Body of pancreas (tissue), 4 donors: ENCODE measurements around the gene AKR1C3. TPM values are rescaled to one million over a fixed set of nuclear protein-coding genes. Genes with fewer than 3 reads are reported as not detected.
"Not testable (repeated sequence)": the region's sequence is repeated elsewhere in the genome, so short reads cannot be mapped to it uniquely, and the experiment has no call there.

Experiments used
- ATAC-seq: fragments of 150-250 bp; one replicate; pipeline ENCODE4 v1.9.1; 2016
- DNase-seq, 4 donors: peaks; one replicate each; pipeline ENCODE4 v3.0.0-alpha.2; 2019
- H3K27ac ChIP-seq, 4 donors: fragments of 200-600 bp; sonication (generic); 1 replicate in 3 of 4; 2 replicates in 1 of 4; pipeline versions ENCODE4 v1.5.1 to v1.6.1; 2016 to 2019; ENCODE audit warnings: mild to moderate bottlenecking in 1 of 4, mixed read lengths in 1 of 4, moderate library complexity in 1 of 4
- H3K27me3 ChIP-seq, 2 donors: fragments of 200-600 bp; sonication (generic); one replicate each; pipeline ENCODE4 v1.6.0; 2016; ENCODE audit warnings: mild to moderate bottlenecking in 1 of 2
- H3K36me3 ChIP-seq, 2 donors: fragments of 200-600 bp; sonication (generic); replicated peaks in 1 of 2; 2 replicates each; pipeline ENCODE4 v1.5.1; 2016; ENCODE audit warnings: low read depth in 2 of 2; ENCODE audit not compliant: insufficient read depth in 1 of 2
- H3K4me1 ChIP-seq: fragments of 200-600 bp; sonication (generic); one replicate; pipeline ENCODE4 v1.6.0; 2016
- H3K4me3 ChIP-seq, 2 donors: fragments of 200-600 bp; sonication (generic); 1 replicate in 1 of 2; 2 replicates in 1 of 2; pipeline ENCODE4 v1.5.1; 2016 to 2019
- H3K9me3 ChIP-seq, 3 donors: fragments of 200-600 bp; sonication (generic); 1 replicate in 2 of 3; 2 replicates in 1 of 3; pipeline ENCODE4 v1.5.1; 2016
- CTCF ChIP-seq, 7 experiments: fragments of 450-650 bp in 4 of 7; fragments of 200-600 bp in 3 of 7; sonication (generic) in 3 of 7; IDR thresholded peaks; one replicate each; pipeline ENCODE4 v1.5.1; 2016 to 2019; ENCODE audit warnings: antibody characterized with exemption in 7 of 7
- POLR2A ChIP-seq, 3 donors: fragments of 450-650 bp; IDR thresholded peaks; one replicate each; pipeline ENCODE4 v1.6.1; 2016; ENCODE audit warnings: antibody characterized with exemption in 3 of 3, mild to moderate bottlenecking in 2 of 3
- WGBS, 2 donors: methylation state at CpG; one replicate each; pipeline ENCODE4 v1.1.5; 2017; 5-methylcytosine and 5-hydroxymethylcytosine counted together
- intact Hi-C: fragments of 100-400 bp; cut with DNase I; formaldehyde crosslinking; loops from one replicate; pipeline ENCODE4 v1.15.1; 2023
- total RNA-seq, 2 donors: library from RNA; depleted of rRNA; stranded (reverse); fragments of >200 nt; gene quantifications; one replicate each; pipeline ENCODE4 v1.1.0, GENCODE V29; 2016

AKR1C3 gene
- total RNA-seq, 2 donors from 2014 or later, result 31.1 to 34.6 TPM

GRCh38 chr10:5107860-5108526 is 13.8 kb downstream of the AKR1C3 start:
- DNase-seq (no peak), ATAC-seq (no peak)
- no peak for TF ChIP-seq POLR2A (IDR thresholded peaks at IDR 0.05)
- TF ChIP-seq CTCF (IDR thresholded peaks at IDR 0.05), result no peak
- Histone ChIP-seq H3K4me3 (no peak overlapping the region), H3K36me3 (peaks cover 2 to 4% of the 10 kb centered on the region in 2 donors), H3K27me3 (no peaks in the 10 kb centered on the region), H3K4me1 (peaks cover 4% of the 10 kb centered on the region), H3K9me3 (no peaks in the 10 kb centered on the region), H3K27ac (no peak overlapping the region)
- intact Hi-C loops, result no loop called here
- 66 to 78% methylated on average over 8 of the region's 8 CpGs for WGBS, 2 donors

- intact Hi-C loops, result no loop called here
- WGBS, 2 donors, result 45 to 69% methylated on average over 3 of the region's 3 CpGs
- no peaks in the 10 kb centered on the region for H3K27me3 ChIP-seq
- no peak overlapping the region for H3K27ac ChIP-seq
- no peak overlapping the region for H3K4me3 ChIP-seq
- no peak for TF ChIP-seq CTCF (IDR thresholded peaks at IDR 0.05)
- TF ChIP-seq POLR2A (IDR thresholded peaks at IDR 0.05), result no peak
- ATAC-seq (no peak), DNase-seq (no peak)
- peaks cover 0 to 2% of the 10 kb centered on the region in 2 donors for H3K36me3 ChIP-seq
- H3K9me3 ChIP-seq, result no peaks in the 10 kb centered on the region
- peaks cover 4% of the 10 kb centered on the region for H3K4me1 ChIP-seq
Measured at GRCh38 chr10:5108658-5109416, 14.6 kb downstream of the AKR1C3 start.

DNA sequence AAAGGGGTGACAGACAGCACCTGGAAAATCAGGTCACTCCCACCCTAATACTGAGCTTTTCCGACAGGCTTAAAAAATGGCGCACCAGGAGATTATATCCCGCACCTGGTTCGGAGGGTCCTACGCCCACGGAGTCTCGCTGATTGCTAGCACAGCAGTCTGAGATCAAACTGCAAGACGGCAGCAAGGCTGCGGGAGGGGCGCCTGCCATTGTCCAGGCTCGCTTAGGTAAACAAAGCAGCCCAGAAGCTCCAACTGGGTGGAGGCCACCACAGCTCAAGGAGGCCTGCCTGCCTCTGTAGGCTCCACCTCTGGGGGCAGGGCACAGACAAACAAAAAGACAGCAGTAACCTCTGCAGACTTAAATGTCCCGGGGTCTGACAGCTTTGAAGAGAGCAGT is 15.6 kb downstream of the AKR1C3 start:
- DNase-seq, intact Hi-C loops, H3K4me3 ChIP-seq, ATAC-seq, H3K36me3 ChIP-seq, H3K4me1 ChIP-seq, H3K27me3 ChIP-seq, H3K9me3 ChIP-seq, H3K27ac ChIP-seq: not testable (repeated sequence)
- 91 to 100% methylated on average over 1 to 12 of the region's 12 CpGs for WGBS, 2 donors

GRCh38 chr10:5116621-5117020 is 22.4 kb downstream of the AKR1C3 start:
- no peak for ATAC-seq
- TF ChIP-seq POLR2A (IDR thresholded peaks at IDR 0.05) (no peak), CTCF (IDR thresholded peaks at IDR 0.05) (no peak)
- H3K4me3 ChIP-seq, result no peak overlapping the region
- H3K27me3 ChIP-seq, result no peaks in the 10 kb centered on the region
- H3K9me3 ChIP-seq, result no peaks in the 10 kb centered on the region
- intact Hi-C loops, result no loop called here
- DNase-seq, result no peak
- WGBS, 2 donors, result 80 to 85% methylated on average over 5 of the region's 5 CpGs
- H3K36me3 ChIP-seq, result no peaks in the 10 kb centered on the region
- H3K4me1 ChIP-seq, result no peaks in the 10 kb centered on the region
- H3K27ac ChIP-seq, result no peak overlapping the region

- H3K36me3 ChIP-seq, result no peaks in the 10 kb centered on the region
- WGBS, 2 donors, result 50 to 70% methylated on average over 3 of the region's 3 CpGs
- ATAC-seq, result no peak
- H3K4me1 ChIP-seq, result no peaks in the 10 kb centered on the region
- no peak for DNase-seq
- no peaks in the 10 kb centered on the region for H3K27me3 ChIP-seq
- no peaks in the 10 kb centered on the region for H3K9me3 ChIP-seq
- no peak overlapping the region for H3K4me3 ChIP-seq
- intact Hi-C loops, result no loop called here
- no peak overlapping the region for H3K27ac ChIP-seq
- TF ChIP-seq CTCF (IDR thresholded peaks at IDR 0.05) (no peak), POLR2A (IDR thresholded peaks at IDR 0.05) (no peak)
Measured at GRCh38 chr10:5117026-5117425, 22.8 kb downstream of the AKR1C3 start.

DNA sequence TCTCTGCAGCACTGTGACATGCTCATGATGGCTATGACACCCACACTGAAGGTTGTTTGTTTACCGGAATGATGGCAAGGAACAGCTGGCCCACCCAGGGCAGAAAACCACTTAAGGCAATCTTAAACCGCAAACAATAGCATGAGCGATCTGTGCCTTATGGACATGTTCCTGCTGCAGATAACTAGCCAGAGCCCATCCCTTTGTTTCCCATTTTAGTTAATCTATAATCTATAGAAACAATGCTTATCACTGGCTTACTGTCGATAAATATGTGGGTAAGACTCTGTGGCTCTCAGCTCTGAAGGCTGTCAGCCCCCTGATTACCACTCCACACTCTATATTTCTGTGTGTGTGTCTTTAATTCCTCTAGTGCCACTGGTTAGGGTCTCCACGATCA is 25.8 kb downstream of the AKR1C3 start:
- DNase-seq, H3K9me3 ChIP-seq, H3K27me3 ChIP-seq, H3K36me3 ChIP-seq, H3K4me3 ChIP-seq, H3K27ac ChIP-seq, H3K4me1 ChIP-seq, ATAC-seq, intact Hi-C loops: not testable (repeated sequence)
- 83 to 89% methylated on average over 5 of the region's 5 CpGs for WGBS, 2 donors
